H1 (cell line): ENCODE results near the gene DYNC1I1. TPM values are rescaled to one million over a fixed set of nuclear protein-coding genes. Genes with fewer than 3 reads are reported as not detected.

ENCODE experiments used
- CBX8 ChIP-seq: fragments of 300-800, 300-1000 bp; sonication (generic); IDR thresholded peaks from 2 replicates; pipeline ENCODE4 v1.7.1; 2016; ENCODE audit warnings: low read depth, low read length, borderline replicate concordance
- GTF2F1 ChIP-seq: IDR thresholded peaks from 2 replicates; pipeline ENCODE4 v1.6.1; 2012; ENCODE audit warnings: low read depth, low read length, improper control_type of control experiment, borderline replicate concordance
- HDAC6 ChIP-seq: IDR thresholded peaks from one replicate; pipeline ENCODE4 v1.7.1; 2012; ENCODE audit warnings: low read depth, mild to moderate bottlenecking, inconsistent platforms, low read length, moderate library complexity
- NANOG ChIP-seq: IDR thresholded peaks from 2 replicates; pipeline ENCODE4 v1.6.1; 2011; ENCODE audit warnings: low read length, low read depth, mild to moderate bottlenecking, inconsistent platforms; ENCODE audit not compliant: insufficient read depth, poor library complexity, severe bottlenecking
- TCF12 ChIP-seq: IDR thresholded peaks from 2 replicates; pipeline ENCODE4 v1.6.1; 2011; ENCODE audit warnings: low read depth, mild to moderate bottlenecking, low read length
- TEAD4 ChIP-seq: IDR thresholded peaks from 2 replicates; pipeline ENCODE4 v1.6.1; 2012; ENCODE audit warnings: low read depth, low read length, inconsistent platforms, mixed read lengths
- polyA plus RNA-seq, 7 experiments: library from polyadenylated mRNA; depleted of rRNA in 3 of 7; stranded (reverse) in 5 of 7; unstranded in 2 of 7; fragments of >200 nt in 5 of 7; fragments of 200-250 nt in 2 of 7; gene quantifications; 1 replicate in 5 of 7; 2 replicates in 1 of 7; 4 replicates in 1 of 7; pipeline versions ENCODE4 v1.2.1 to v1.2.3, GENCODE V29; 2011 to 2013; ENCODE audit warnings: missing spikeins in 2 of 7, mixed read lengths in 2 of 7
- total RNA-seq: library from RNA; stranded (reverse); fragmentation: NEBNext Ultra II Directional; extraction: Animal tissue kit (Norgen Biotek cat#: 25700); gene quantifications from 2 replicates; pipeline ENCODE4 v1.2.1, GENCODE V29; 2021
- TF ChIP-seq, protein P1 (sequence below): IDR thresholded peaks from 2 replicates; pipeline ENCODE4 v1.6.1; 2011; ENCODE audit warnings: low read depth, mild to moderate bottlenecking, low read length; ENCODE audit not compliant: insufficient read depth

The DYNC1I1 gene
- total and polyA plus RNA-seq, 2 of the 8 experiments (the other 6 are each of a cell fraction or from before 2014, with no cell fraction given): 0.45 to 0.58 TPM

DNA sequence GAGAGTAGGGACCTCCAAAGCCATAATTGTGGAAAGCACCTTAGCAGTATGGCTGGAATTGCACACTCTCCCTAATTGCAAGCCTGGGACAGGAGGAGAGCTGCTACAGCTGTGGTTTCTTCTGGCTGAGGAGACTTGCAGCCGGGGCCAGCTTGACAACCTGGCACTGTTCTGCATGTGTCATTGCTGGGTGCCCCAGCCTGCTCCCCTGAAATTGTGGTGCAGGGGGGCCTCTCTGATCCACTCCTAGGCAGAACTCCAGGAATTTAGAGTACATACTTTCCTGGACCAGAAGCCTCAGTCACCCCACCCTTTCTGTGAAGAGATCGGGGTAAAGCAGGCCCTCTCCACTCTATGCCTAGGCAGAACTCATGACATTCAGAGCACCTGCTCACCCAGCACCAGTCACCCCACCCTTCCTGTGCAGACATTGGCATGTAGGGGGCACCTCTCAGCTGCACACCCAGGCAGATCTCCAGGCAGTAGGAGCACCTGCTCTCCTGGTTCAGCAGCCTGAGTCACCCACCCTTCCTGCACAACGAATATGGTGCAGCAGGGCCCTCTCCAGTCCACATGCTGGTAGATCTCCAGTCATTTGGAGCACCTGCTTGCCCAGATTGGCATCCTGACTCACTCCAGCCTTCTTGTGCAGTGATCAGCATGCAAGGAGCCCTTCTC lies 34.4 kb upstream of the DYNC1I1 start (continued):
- TF ChIP-seq CBX8 (no peak), HDAC6 (no peak), GTF2F1 (no peak), TCF12 (no peak), NANOG (no peak), TEAD4 (no peak)
- TF ChIP-seq, protein P1, sequence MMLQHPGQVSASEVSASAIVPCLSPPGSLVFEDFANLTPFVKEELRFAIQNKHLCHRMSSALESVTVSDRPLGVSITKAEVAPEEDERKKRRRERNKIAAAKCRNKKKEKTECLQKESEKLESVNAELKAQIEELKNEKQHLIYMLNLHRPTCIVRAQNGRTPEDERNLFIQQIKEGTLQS: no peak
- TF ChIP-seq, all 59 proteins: peak for 0
